T47D (cell line): ENCODE measurements around the gene RCAN1.

Experiments used
- DNase-seq, 2 experiments: peaks; one replicate each; pipeline versions ENCODE4 v3.0.0 to v3.0.0-alpha.2; 2011 to 2012; ENCODE audit warnings: low read depth in 1 of 2, low spot score in 1 of 2
- JUND ChIP-seq: IDR thresholded peaks from 2 replicates; pipeline ENCODE4 v1.6.1; 2012; ENCODE audit warnings: low read depth
- in situ Hi-C: cut with HindIII; loops from 2 replicates; pipeline ENCODE4 v1.10.0; 2016; ENCODE audit warnings: low sequenced_read_pairs, low pct_unique_long_range_greater_than_20kb

RCAN1 gene

GRCh38 chr21:34604556-34604955 is 10.4 kb downstream of the RCAN1 start:
- DNase-seq: no peak
- in situ Hi-C loops: no loop called here
- TF ChIP-seq JUND: no peak

DNA sequence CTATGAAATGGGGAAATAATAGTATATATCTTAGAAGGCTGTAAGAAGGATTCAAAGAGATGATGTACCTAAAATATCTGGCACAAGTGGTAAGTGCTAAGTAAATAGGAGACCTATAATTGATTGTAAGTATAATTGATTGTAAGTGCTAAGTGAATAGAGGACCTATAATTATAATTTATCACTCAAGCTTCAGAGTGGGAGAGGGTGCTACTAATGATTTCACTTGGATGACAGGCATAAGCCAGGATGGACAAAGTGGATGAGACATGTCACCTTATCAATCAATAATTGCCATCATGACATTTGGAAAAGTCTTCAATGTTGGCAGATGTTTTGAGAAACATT is 11.2 kb downstream of the RCAN1 start:
- no peak for TF ChIP-seq JUND
- in situ Hi-C loops: no loop called here
- no peak for DNase-seq

DNA sequence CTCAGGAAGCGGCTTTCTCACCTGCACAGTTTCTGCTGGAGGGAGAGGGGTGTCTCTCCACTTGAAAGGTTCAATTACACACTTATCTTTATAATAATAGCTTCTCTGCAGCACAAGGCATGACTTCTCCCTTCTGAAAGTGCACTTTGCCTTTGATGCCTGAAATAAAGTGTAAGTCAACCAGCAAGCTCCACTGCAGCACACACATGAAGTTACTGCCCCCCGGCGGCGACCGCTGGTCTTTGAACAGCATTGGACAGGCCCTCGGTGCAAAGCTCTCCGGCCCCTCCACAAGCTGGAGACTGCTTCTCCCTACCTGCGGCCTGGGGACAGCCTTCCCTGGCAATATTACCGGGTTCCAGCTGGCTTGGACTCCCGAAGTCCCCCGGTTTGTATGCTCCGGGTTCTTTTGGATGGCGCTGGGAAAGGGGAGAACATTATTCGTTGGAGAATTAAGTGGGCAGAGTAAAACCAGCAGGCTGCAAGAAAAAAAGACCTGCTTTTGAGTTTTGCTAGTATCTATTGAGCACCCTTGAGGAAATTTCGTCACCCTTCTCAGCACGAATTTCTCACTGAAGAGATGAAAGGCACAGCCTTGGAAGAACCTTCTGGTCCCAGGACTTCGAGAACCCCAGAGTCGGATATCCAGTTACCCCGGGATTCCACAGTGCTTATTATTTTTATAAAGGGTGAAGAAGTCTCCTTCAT is 11.8 kb downstream of the RCAN1 start:
- no peak for TF ChIP-seq JUND
- in situ Hi-C loops: no loop called here
- DNase-seq: peak; percentile 55 to 82

DNA sequence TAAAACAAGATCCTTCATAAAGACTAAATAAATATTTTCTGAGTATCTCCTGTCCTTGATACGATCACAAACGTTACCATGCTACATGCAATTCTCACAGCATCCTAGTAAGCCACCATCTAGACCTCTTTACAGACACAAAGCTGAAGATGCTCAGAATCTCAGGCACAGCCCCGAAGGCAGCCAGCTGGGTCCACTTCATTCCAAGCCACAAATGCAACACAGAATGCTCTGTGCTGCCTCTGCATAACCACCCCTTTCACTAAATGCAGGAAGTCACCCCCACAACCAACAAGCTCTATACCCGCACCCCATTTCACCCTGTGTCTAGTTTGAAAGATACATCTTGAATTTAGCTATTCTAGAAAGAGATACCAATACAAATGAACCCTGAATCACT is 12.9 kb downstream of the RCAN1 start:
- DNase-seq: no peak
- in situ Hi-C loops: no loop called here

GRCh38 chr21:34599534-34600101 is 15.3 kb downstream of the RCAN1 start:
- no peak for DNase-seq
- TF ChIP-seq JUND: no peak
- in situ Hi-C loops: no loop called here

More for the DNA sequence above, 12.9 kb downstream of the RCAN1 start:
- TF ChIP-seq JUND: no peak

DNA sequence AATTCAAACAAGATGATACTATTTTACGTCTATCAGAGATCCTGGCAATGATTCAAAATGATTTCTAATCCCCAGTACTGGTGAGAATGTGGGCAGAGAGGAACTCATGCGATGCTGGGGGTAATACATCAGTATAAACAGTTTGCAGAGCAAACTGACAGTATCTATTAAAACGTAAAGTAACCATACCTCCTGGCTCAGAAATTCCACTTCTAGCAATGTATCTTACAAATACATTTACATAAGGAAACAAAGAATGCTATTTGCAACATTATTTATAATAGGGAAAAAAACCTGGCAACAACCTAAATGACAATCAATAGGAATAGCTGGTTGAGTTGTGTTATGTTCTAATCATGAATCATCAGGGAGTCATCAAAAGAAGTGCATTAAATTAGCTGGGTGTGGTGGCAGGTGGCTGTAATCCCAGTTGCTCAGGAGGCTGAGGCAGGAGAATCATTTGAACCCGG is 15.9 kb downstream of the RCAN1 start:
- no peak for TF ChIP-seq JUND
- in situ Hi-C loops: no loop called here
- no peak for DNase-seq

- DNase-seq: no peak
- in situ Hi-C loops: no loop called here
- TF ChIP-seq JUND: no peak
Measured at GRCh38 chr21:34597406-34597805, 17.5 kb downstream of the RCAN1 start.

- no peak for TF ChIP-seq JUND
- in situ Hi-C loops: no loop called here
- no peak for DNase-seq
Measured at GRCh38 chr21:34596561-34597271, 18.2 kb downstream of the RCAN1 start.

- in situ Hi-C loops: no loop called here
- no peak for TF ChIP-seq JUND
- DNase-seq: no peak
Measured at GRCh38 chr21:34595457-34595856, 19.5 kb downstream of the RCAN1 start.

GRCh38 chr21:34594566-34595234 is 20.2 kb downstream of the RCAN1 start:
- in situ Hi-C loops: no loop called here
- DNase-seq: no peak

GRCh38 chr21:34593954-34594531 is 20.9 kb downstream of the RCAN1 start:
- TF ChIP-seq JUND: no peak
- no peak for DNase-seq
- in situ Hi-C loops: no loop called here

More at GRCh38 chr21:34594566-34595234, 20.2 kb downstream of the RCAN1 start:
- no peak for TF ChIP-seq JUND

DNA sequence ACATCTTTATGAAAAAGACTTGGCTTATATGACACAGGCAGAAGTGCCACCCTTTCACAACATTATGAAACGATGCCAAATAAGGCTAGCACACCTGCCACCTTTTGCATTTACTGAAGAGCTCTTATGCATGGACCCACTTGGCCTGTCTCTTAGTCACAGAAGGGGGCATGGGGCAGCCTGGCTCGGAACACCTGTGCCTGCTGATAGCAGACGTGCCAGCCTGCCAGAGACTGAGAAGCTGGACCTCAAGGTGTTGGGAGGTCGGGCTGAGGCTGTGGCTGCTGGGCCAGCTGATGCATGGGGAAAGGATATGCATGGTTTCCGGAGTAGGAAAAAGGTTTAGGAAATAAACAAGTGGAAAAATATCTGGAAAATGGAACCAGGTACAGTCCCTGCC is 21.5 kb downstream of the RCAN1 start:
- no peak for DNase-seq
- in situ Hi-C loops: no loop called here
- no peak for TF ChIP-seq JUND
